Gastroesophageal sphincter (tissue), 3 donors: Measurements from ENCODE around the gene TMIGD1.

Experiments used
- EP300 ChIP-seq: sonication (generic); formaldehyde crosslinking; IDR thresholded peaks from one replicate; pipeline ENCODE4 v1.6.1; 2017; ENCODE audit warnings: antibody characterized with exemption, mild to moderate bottlenecking
- POLR2A ChIP-seq, 2 donors: fragments of 450-650 bp; IDR thresholded peaks; one replicate each; pipeline ENCODE4 v1.6.1; 2017; ENCODE audit warnings: antibody characterized with exemption in 2 of 2, mild to moderate bottlenecking in 2 of 2, moderate library complexity in 1 of 2
- TF ChIP-seq, protein P1 (sequence below), 4 experiments: fragments of 200-600 bp in 2 of 4; fragments of 450-650 bp in 2 of 4; sonication (generic) in 1 of 4; IDR thresholded peaks; one replicate each; pipeline ENCODE4 v1.5.1; 2017 to 2019; ENCODE audit warnings: antibody characterized with exemption in 4 of 4, mild to moderate bottlenecking in 2 of 4, moderate library complexity in 2 of 4

DNA sequence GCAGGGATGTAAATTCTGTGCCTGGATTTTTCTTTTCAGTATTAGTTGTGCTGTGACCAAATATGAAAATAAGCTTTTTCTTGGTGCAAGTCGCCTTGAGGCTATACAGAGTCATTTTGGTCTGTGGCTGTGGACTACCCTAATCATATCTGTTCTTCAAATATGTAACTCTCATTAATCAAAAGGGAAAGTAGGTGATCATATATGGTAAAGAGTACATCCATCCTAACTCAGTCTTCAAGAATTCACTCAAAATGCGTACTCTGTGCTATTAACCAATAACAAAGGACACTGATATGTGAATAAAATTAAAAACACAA is 47.4 kb upstream of the TMIGD1 start:
- TF ChIP-seq, protein P1, sequence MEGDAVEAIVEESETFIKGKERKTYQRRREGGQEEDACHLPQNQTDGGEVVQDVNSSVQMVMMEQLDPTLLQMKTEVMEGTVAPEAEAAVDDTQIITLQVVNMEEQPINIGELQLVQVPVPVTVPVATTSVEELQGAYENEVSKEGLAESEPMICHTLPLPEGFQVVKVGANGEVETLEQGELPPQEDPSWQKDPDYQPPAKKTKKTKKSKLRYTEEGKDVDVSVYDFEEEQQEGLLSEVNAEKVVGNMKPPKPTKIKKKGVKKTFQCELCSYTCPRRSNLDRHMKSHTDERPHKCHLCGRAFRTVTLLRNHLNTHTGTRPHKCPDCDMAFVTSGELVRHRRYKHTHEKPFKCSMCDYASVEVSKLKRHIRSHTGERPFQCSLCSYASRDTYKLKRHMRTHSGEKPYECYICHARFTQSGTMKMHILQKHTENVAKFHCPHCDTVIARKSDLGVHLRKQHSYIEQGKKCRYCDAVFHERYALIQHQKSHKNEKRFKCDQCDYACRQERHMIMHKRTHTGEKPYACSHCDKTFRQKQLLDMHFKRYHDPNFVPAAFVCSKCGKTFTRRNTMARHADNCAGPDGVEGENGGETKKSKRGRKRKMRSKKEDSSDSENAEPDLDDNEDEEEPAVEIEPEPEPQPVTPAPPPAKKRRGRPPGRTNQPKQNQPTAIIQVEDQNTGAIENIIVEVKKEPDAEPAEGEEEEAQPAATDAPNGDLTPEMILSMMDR (IDR thresholded peaks at IDR 0.05) = no peak
- TF ChIP-seq EP300 = no peak
- no peak for TF ChIP-seq POLR2A (IDR thresholded peaks at IDR 0.05)
